Gastroesophageal sphincter (tissue), 4 donors: ENCODE results near the gene LEPR. TPM values are rescaled to one million over a fixed set of nuclear protein-coding genes. Genes with fewer than 3 reads are reported as not detected.
"Not testable (repeated sequence)": the region's sequence is repeated elsewhere in the genome, so short reads cannot be mapped to it uniquely, and the experiment has no call there.

Experiments
- ATAC-seq: fragments of 150-250 bp; one replicate; pipeline ENCODE4 v1.9.1; 2016; ENCODE audit warnings: mild to moderate bottlenecking, moderate library complexity
- H3K27ac ChIP-seq, 4 donors: fragments of 200-600 bp; sonication (generic) in 3 of 4; 1 replicate in 3 of 4; 2 replicates in 1 of 4; pipeline ENCODE4 v1.5.1; 2016 to 2019
- H3K27me3 ChIP-seq: fragments of 200-600 bp; sonication (generic); one replicate; pipeline ENCODE4 v1.5.1; 2019
- H3K36me3 ChIP-seq, 2 donors: fragments of 200-600 bp; sonication (generic); one replicate each; pipeline ENCODE4 v1.5.1; 2019; ENCODE audit warnings: control low read depth in 1 of 2
- H3K4me1 ChIP-seq, 3 donors: fragments of 200-600 bp; sonication (generic); 1 replicate in 2 of 3; 2 replicates in 1 of 3; pipeline ENCODE4 v1.5.1; 2016 to 2019; ENCODE audit warnings: control low read depth in 2 of 3
- H3K4me3 ChIP-seq, 2 donors: fragments of 200-600 bp; sonication (generic); one replicate each; pipeline ENCODE4 v1.5.1; 2019; ENCODE audit warnings: mild to moderate bottlenecking in 1 of 2, moderate library complexity in 1 of 2
- H3K9me3 ChIP-seq, 3 donors: fragments of 200-600 bp; sonication (generic); one replicate each; pipeline ENCODE4 v1.5.1; 2017 to 2019; ENCODE audit warnings: control low read depth in 2 of 3
- EP300 ChIP-seq: sonication (generic); formaldehyde crosslinking; IDR thresholded peaks from one replicate; pipeline ENCODE4 v1.6.1; 2017; ENCODE audit warnings: antibody characterized with exemption, mild to moderate bottlenecking
- POLR2A ChIP-seq, 2 donors: fragments of 450-650 bp; IDR thresholded peaks; one replicate each; pipeline ENCODE4 v1.6.1; 2017; ENCODE audit warnings: antibody characterized with exemption in 2 of 2, mild to moderate bottlenecking in 2 of 2, moderate library complexity in 1 of 2
- POLR2AphosphoS5 ChIP-seq: sonication (generic); formaldehyde crosslinking; IDR thresholded peaks from one replicate; pipeline ENCODE4 v1.6.1; 2017; ENCODE audit warnings: antibody characterized with exemption
- WGBS, 2 donors: methylation state at CpG; one replicate each; pipeline ENCODE4 v1.1.5; 2018; ENCODE audit warnings: low coverage in 1 of 2; 5-methylcytosine and 5-hydroxymethylcytosine counted together
- total RNA-seq, 4 donors: library from RNA; depleted of rRNA; stranded (reverse); fragments of >200 nt; gene quantifications; one replicate each; pipeline ENCODE4 v1.1.0, GENCODE V29; 2016
- TF ChIP-seq, protein P1 (sequence below), 4 experiments: fragments of 200-600 bp in 2 of 4; fragments of 450-650 bp in 2 of 4; sonication (generic) in 1 of 4; IDR thresholded peaks; one replicate each; pipeline ENCODE4 v1.5.1; 2017 to 2019; ENCODE audit warnings: antibody characterized with exemption in 4 of 4, mild to moderate bottlenecking in 2 of 4, moderate library complexity in 2 of 4

Gene LEPR
- total RNA-seq, 4 donors from 2014 or later, result 11.0 to 51.1 (median 15.0) TPM

DNA sequence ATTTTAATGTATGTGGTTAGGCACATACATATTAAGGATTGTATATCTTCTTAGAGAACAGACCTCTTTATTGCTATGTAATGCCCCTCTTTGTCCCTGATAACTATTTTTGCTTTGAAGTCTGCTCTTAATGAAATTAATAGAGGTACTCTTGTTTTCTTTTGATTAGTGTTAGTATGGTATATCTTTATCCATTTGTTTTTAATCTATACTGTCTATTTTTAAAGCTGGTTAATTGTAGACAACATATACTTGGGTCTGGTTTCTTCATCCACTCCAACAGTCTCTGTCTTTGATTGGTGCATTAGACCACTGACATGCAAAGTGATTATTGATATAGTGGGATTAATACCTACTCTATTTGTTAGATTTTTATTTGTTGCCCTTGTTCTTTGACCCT is 36.0 kb downstream of the LEPR start:
- no peaks in the 10 kb centered on the region for H3K27me3 ChIP-seq
- TF ChIP-seq POLR2A (IDR thresholded peaks at IDR 0.05) (no peak), POLR2AphosphoS5 (no peak), EP300 (no peak)
- TF ChIP-seq, protein P1, sequence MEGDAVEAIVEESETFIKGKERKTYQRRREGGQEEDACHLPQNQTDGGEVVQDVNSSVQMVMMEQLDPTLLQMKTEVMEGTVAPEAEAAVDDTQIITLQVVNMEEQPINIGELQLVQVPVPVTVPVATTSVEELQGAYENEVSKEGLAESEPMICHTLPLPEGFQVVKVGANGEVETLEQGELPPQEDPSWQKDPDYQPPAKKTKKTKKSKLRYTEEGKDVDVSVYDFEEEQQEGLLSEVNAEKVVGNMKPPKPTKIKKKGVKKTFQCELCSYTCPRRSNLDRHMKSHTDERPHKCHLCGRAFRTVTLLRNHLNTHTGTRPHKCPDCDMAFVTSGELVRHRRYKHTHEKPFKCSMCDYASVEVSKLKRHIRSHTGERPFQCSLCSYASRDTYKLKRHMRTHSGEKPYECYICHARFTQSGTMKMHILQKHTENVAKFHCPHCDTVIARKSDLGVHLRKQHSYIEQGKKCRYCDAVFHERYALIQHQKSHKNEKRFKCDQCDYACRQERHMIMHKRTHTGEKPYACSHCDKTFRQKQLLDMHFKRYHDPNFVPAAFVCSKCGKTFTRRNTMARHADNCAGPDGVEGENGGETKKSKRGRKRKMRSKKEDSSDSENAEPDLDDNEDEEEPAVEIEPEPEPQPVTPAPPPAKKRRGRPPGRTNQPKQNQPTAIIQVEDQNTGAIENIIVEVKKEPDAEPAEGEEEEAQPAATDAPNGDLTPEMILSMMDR (IDR thresholded peaks at IDR 0.05), result no peak
- ATAC-seq, result no peak
- H3K9me3 ChIP-seq, result no peaks in the 10 kb centered on the region
- H3K4me3 ChIP-seq, result no peak overlapping the region
- no peaks in the 10 kb centered on the region for H3K4me1 ChIP-seq
- no peaks in the 10 kb centered on the region for H3K36me3 ChIP-seq
- no peak overlapping the region for H3K27ac ChIP-seq

DNA sequence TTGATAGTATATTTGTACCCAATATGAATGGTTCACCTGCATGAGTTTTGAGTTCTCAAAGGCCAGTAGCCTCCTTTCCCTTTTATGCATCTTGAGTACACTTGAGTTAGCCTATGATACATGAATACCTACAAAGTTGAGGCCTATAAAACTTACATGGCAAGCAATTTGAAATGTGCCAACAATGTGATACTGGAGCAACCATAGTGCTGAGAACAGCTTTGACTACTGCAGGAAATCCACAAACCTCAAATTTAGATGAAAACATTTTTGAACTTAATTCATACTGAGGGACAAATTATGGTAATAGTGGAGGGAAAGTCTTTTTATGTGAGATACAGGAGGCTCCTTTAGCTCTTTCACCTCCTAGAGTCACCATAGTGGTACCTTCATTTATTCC is 37.4 kb downstream of the LEPR start:
- Histone ChIP-seq H3K27ac (no peak overlapping the region), H3K9me3 (no peaks in the 10 kb centered on the region), H3K27me3 (no peaks in the 10 kb centered on the region), H3K4me1 (no peaks in the 10 kb centered on the region), H3K36me3 (no peaks in the 10 kb centered on the region), H3K4me3 (no peak overlapping the region)
- TF ChIP-seq POLR2A (IDR thresholded peaks at IDR 0.05), result no peak
- TF ChIP-seq, protein P1 (IDR thresholded peaks at IDR 0.05), result no peak
- TF ChIP-seq POLR2AphosphoS5, result no peak
- no peak for TF ChIP-seq EP300
- no peak for ATAC-seq

DNA sequence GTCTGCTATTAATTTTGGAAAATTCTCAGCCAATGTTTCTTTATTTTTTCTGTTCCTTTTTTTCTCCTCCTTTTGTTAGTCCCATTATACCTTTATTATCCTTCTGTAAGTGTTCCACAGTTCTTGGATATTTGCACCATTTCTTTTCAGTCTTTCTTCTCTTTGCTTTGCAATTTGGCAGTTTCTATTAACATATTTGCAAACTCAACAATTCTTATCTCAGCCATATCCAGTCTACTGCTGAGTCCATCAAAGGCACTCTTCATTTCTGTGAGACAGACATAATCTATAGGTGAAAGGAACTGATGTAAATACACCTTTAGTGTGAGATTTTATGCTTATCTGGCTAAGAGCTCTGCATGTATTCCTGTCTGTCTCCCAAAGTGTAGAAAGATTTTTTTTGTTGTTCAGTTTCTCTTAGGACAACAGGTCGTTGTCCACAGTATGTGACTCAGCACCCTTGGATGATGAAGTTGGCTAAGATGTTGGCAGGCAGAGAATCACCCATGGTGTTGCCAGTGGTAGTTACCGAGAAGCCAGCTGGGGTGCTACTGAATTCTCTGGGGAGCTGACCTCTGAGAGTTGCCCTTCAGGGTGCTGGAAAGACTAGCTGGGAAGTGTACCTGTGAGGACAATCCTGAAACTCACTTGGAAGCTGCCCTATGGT is 38.4 kb downstream of the LEPR start:
- H3K27me3 ChIP-seq, result no peaks in the 10 kb centered on the region
- H3K4me3 ChIP-seq, result no peak overlapping the region
- no peak overlapping the region for H3K27ac ChIP-seq
- 74% methylated on average over 2 of the region's 2 CpGs; no CpG with 5 or more reads in 1 of the 2 donors for WGBS, 2 donors
- H3K4me1 ChIP-seq, result no peaks in the 10 kb centered on the region
- no peaks in the 10 kb centered on the region for H3K9me3 ChIP-seq
- no peaks in the 10 kb centered on the region for H3K36me3 ChIP-seq
- no peak for TF ChIP-seq POLR2AphosphoS5
- no peak for TF ChIP-seq POLR2A (IDR thresholded peaks at IDR 0.05)
- TF ChIP-seq EP300, result no peak
- TF ChIP-seq, protein P1 (IDR thresholded peaks at IDR 0.05), result no peak
- ATAC-seq, result no peak

DNA sequence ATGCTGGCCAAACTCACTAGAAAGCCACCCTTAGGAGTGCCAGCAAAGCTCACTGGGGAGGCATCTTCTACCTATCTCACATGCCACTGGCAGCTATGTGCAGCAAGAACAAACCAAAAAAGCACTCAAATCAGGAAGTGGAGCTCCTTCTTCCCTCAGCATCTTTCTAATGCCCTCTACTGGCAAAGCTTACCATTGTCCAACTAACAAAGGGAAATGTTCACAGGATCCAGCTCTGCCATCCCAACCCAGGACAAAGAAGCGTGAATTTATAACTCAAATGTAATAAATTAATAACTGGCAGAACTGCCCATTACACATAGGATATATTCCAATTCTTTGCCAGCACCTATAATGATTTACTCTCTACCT is 38.9 kb downstream of the LEPR start:
- WGBS, 2 donors, result 72 to 100% methylated on average over 1 of the region's 1 CpG
- no peaks in the 10 kb centered on the region for H3K9me3 ChIP-seq
- no peaks in the 10 kb centered on the region for H3K36me3 ChIP-seq
- H3K27ac ChIP-seq, result no peak overlapping the region
- no peak overlapping the region for H3K4me3 ChIP-seq
- H3K27me3 ChIP-seq, result no peaks in the 10 kb centered on the region
- ATAC-seq, result no peak
- TF ChIP-seq POLR2AphosphoS5 (no peak), EP300 (no peak), POLR2A (IDR thresholded peaks at IDR 0.05) (no peak)
- TF ChIP-seq, protein P1 (IDR thresholded peaks at IDR 0.05), result peak in 2 of 4 experiments; percentile 14 to 36
- H3K4me1 ChIP-seq, result no peaks in the 10 kb centered on the region

DNA sequence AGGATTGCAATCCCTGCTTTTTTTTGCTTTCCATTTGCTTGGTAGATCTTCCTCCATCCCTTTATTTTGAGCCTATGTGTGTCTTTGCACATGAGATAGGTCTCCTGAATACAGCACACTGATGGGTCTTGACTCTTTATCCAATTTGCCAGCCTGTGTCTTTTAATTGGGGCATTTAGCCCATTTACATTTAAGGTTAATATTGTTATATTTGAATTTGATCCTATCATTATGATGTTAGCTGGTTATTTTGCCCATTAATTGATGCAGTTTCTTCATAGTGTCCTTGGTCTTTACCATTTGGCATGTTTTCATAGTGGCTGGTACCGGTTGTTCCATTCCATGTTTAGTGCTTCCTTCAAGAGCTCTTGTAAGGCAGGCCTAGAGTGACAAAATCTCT is 45.4 kb downstream of the LEPR start:
- H3K27me3 ChIP-seq, ATAC-seq, H3K27ac ChIP-seq, H3K9me3 ChIP-seq, H3K36me3 ChIP-seq, H3K4me3 ChIP-seq: not testable (repeated sequence)
- 89 to 92% methylated on average over 1 of the region's 1 CpG for WGBS, 2 donors
- peaks cover 0 to 24% (median 6%) of the 10 kb centered on the region in 3 donors for H3K4me1 ChIP-seq
